Esophagus muscularis mucosa (tissue), 4 donors: ENCODE data around the gene SPHKAP.

Source experiments
- EP300 ChIP-seq: sonication (generic); formaldehyde crosslinking; IDR thresholded peaks from one replicate; pipeline ENCODE4 v1.6.1; 2017; ENCODE audit warnings: antibody characterized with exemption
- POLR2A ChIP-seq: fragments of 450-650 bp; IDR thresholded peaks from one replicate; pipeline ENCODE4 v1.6.1; 2017; ENCODE audit warnings: antibody characterized with exemption, moderate library complexity, mild to moderate bottlenecking, low read depth
- POLR2AphosphoS5 ChIP-seq, 2 donors: sonication (generic); formaldehyde crosslinking; IDR thresholded peaks; one replicate each; pipeline ENCODE4 v1.6.1; 2017; ENCODE audit warnings: antibody characterized with exemption in 2 of 2
- TF ChIP-seq, protein P1 (sequence below), 3 experiments: fragments of 200-600 bp in 2 of 3; fragments of 450-650 bp in 1 of 3; sonication (generic) in 2 of 3; IDR thresholded peaks; one replicate each; pipeline ENCODE4 v1.5.1; 2017 to 2019; ENCODE audit warnings: antibody characterized with exemption in 3 of 3, mild to moderate bottlenecking in 2 of 3, moderate library complexity in 1 of 3

DNA sequence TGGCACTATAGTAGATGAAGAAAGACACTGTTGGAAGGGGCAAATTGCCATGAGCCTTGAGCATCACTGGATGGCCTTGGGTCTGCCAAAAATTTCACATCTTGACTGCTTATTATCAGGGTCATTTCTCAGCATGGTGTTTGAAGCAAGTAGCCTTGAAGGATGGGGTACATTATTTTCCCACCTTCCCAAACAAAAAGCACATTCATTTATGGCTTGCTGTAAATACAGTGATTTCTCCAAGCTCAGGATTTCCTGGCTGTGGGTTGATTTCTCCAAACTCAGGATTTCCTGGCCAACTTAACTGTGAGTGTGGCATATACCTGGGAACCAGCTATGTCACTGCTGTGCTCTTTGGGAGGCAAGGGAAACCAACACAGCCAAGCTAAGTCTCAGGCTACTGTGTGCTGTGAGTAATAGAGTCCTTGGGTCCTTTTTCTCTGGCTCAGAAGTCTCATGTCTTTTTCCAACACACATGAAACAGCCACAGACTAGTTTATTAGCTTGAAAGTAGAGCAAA, 116.6 kb downstream of the SPHKAP start:
- TF ChIP-seq, protein P1, sequence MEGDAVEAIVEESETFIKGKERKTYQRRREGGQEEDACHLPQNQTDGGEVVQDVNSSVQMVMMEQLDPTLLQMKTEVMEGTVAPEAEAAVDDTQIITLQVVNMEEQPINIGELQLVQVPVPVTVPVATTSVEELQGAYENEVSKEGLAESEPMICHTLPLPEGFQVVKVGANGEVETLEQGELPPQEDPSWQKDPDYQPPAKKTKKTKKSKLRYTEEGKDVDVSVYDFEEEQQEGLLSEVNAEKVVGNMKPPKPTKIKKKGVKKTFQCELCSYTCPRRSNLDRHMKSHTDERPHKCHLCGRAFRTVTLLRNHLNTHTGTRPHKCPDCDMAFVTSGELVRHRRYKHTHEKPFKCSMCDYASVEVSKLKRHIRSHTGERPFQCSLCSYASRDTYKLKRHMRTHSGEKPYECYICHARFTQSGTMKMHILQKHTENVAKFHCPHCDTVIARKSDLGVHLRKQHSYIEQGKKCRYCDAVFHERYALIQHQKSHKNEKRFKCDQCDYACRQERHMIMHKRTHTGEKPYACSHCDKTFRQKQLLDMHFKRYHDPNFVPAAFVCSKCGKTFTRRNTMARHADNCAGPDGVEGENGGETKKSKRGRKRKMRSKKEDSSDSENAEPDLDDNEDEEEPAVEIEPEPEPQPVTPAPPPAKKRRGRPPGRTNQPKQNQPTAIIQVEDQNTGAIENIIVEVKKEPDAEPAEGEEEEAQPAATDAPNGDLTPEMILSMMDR (IDR thresholded peaks at IDR 0.05): no peak
- TF ChIP-seq POLR2A (no peak), POLR2AphosphoS5 (IDR thresholded peaks at IDR 0.05) (no peak), EP300 (no peak)
